HepG2 (cell line): ENCODE data around the gene SRSF2.

ENCODE experiments used
- CEBPB ChIP-seq: IDR thresholded peaks from 2 replicates; pipeline ENCODE4 v1.6.1; 2011; ENCODE audit warnings: low read depth, low read length, improper control_type of control experiment, borderline replicate concordance
- CTCF ChIP-seq: sonication (generic); formaldehyde crosslinking; IDR thresholded peaks from 2 replicates; pipeline ENCODE4 v1.5.0; 2020; ENCODE audit warnings: mild to moderate bottlenecking, missing genetic modification reagents, moderate library complexity
- EZH2 ChIP-seq: conservative IDR thresholded peaks from 2 replicates; pipeline ENCODE4 v1.6.1; 2012; ENCODE audit warnings: mild to moderate bottlenecking, low read depth, low read length, moderate library complexity
- HIVEP1 ChIP-seq: sonication (generic); formaldehyde crosslinking; IDR thresholded peaks from 2 replicates; pipeline ENCODE4 v1.4.0; 2020; ENCODE audit warnings: mild to moderate bottlenecking, missing genetic modification reagents
- POLR2A ChIP-seq, 2 experiments: IDR thresholded peaks; 2 replicates each; pipeline ENCODE4 v1.6.1; 2011; ENCODE audit warnings: low read depth in 2 of 2, low read length in 2 of 2, mild to moderate bottlenecking in 1 of 2, moderate library complexity in 1 of 2; ENCODE audit not compliant: insufficient read depth in 1 of 2
- RNF2 ChIP-seq: fragments of 450-650 bp; conservative IDR thresholded peaks from 2 replicates; pipeline ENCODE4 v1.6.1; 2016; ENCODE audit warnings: low read depth
- SIN3A ChIP-seq: IDR thresholded peaks from 2 replicates; pipeline ENCODE4 v1.6.1; 2011; ENCODE audit warnings: low read depth, mild to moderate bottlenecking, control low read depth, low read length, borderline replicate concordance
- WIZ ChIP-seq: sonication (generic); formaldehyde crosslinking; IDR thresholded peaks from 2 replicates; pipeline ENCODE4 v1.5.1; 2020; ENCODE audit warnings: mild to moderate bottlenecking, missing genetic modification reagents
- XRCC5 ChIP-seq: fragments of 200-400 bp; formaldehyde crosslinking; optimal IDR thresholded peaks from 2 replicates; pipeline ENCODE3; 2017; ENCODE audit warnings: mild to moderate bottlenecking, low read length
- ZNF121 ChIP-seq: sonication (generic); formaldehyde crosslinking; IDR thresholded peaks from 2 replicates; pipeline ENCODE4 v1.5.0; 2020; ENCODE audit warnings: mild to moderate bottlenecking, missing genetic modification reagents
- ZNF350 ChIP-seq: sonication (generic); formaldehyde crosslinking; IDR thresholded peaks from 2 replicates; pipeline ENCODE4 v1.4.0; 2020; ENCODE audit warnings: mild to moderate bottlenecking, low read depth, missing genetic modification reagents, borderline replicate concordance
- TF ChIP-seq, protein P1 (sequence below): sonication (generic); formaldehyde crosslinking; IDR thresholded peaks from 2 replicates; pipeline ENCODE4 v1.8.1; 2022; ENCODE audit warnings: mild to moderate bottlenecking, missing genetic modification reagents

GRCh38 chr17:76775021-76775600 lies 38.0 kb upstream of the SRSF2 start:
- TF ChIP-seq POLR2A (IDR thresholded peaks at IDR 0.05; ENCODE audit: insufficient read depth in 1 of 2, low read depth in 2 of 2, low read length in 2 of 2) (no peak), RNF2 (no peak), ZNF121 (CRISPR knock-in tag) (no peak), EZH2 (no peak), CTCF (CRISPR knock-in tag) (no peak), HIVEP1 (CRISPR knock-in tag) (no peak), WIZ (no peak), ZNF350 (CRISPR knock-in tag) (no peak), XRCC5 (no peak), SIN3A (no peak), CEBPB (no peak)
- TF ChIP-seq, protein P1, sequence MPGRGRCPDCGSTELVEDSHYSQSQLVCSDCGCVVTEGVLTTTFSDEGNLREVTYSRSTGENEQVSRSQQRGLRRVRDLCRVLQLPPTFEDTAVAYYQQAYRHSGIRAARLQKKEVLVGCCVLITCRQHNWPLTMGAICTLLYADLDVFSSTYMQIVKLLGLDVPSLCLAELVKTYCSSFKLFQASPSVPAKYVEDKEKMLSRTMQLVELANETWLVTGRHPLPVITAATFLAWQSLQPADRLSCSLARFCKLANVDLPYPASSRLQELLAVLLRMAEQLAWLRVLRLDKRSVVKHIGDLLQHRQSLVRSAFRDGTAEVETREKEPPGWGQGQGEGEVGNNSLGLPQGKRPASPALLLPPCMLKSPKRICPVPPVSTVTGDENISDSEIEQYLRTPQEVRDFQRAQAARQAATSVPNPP (CRISPR knock-in tag) = no peak
